Daoy (cell line): ENCODE measurements around the gene FKBP3. TPM values are rescaled to one million over a fixed set of nuclear protein-coding genes. Genes with fewer than 3 reads are reported as not detected.

Source experiments
- total RNA-seq: library from RNA; depleted of rRNA; stranded (reverse); fragments of >200 nt; shearing (Covaris generic); gene quantifications from 2 replicates; pipeline ENCODE4 v1.2.3, GENCODE V29; 2014; rRNA removed

FKBP3 gene
- total RNA-seq, 1 experiment from 2014 or later: 64.6 TPM

Other genes starting within 250 kb of the FKBP3 start
- gene KLHL28, start 172.5 kb downstream of the FKBP3 start, total RNA-seq: 4.2 and 6.3 TPM in 2 replicates
- gene TOGARAM1, start 172.3 kb downstream of the FKBP3 start, total RNA-seq: 9.4 and 13.6 TPM in 2 replicates
- 19.1 and 22.2 TPM in 2 replicates for gene PRPF39, start 50.4 kb downstream of the FKBP3 start, total RNA-seq
- gene FANCM, start 1.4 kb upstream of the FKBP3 start, total RNA-seq: 15.9 and 20.1 TPM in 2 replicates
- gene MIS18BP1, start 118.7 kb upstream of the FKBP3 start, total RNA-seq: 31.2 and 36.8 TPM in 2 replicates